ENCODE results near the gene PAGR1. TPM values are rescaled to one million over a fixed set of nuclear protein-coding genes. Genes with fewer than 3 reads are reported as not detected.
A peak's percentile ranks its signal among the peaks of the same experiment; 100 is the strongest.

PAGR1 gene
- total and polyA plus RNA-seq, 9 of the 15 experiments (the other 6 are each of a cell fraction or from before 2014, with no cell fraction given), result 1.4 to 58.2 (median 16.8) TPM

- TF ChIP-seq, protein P1, sequence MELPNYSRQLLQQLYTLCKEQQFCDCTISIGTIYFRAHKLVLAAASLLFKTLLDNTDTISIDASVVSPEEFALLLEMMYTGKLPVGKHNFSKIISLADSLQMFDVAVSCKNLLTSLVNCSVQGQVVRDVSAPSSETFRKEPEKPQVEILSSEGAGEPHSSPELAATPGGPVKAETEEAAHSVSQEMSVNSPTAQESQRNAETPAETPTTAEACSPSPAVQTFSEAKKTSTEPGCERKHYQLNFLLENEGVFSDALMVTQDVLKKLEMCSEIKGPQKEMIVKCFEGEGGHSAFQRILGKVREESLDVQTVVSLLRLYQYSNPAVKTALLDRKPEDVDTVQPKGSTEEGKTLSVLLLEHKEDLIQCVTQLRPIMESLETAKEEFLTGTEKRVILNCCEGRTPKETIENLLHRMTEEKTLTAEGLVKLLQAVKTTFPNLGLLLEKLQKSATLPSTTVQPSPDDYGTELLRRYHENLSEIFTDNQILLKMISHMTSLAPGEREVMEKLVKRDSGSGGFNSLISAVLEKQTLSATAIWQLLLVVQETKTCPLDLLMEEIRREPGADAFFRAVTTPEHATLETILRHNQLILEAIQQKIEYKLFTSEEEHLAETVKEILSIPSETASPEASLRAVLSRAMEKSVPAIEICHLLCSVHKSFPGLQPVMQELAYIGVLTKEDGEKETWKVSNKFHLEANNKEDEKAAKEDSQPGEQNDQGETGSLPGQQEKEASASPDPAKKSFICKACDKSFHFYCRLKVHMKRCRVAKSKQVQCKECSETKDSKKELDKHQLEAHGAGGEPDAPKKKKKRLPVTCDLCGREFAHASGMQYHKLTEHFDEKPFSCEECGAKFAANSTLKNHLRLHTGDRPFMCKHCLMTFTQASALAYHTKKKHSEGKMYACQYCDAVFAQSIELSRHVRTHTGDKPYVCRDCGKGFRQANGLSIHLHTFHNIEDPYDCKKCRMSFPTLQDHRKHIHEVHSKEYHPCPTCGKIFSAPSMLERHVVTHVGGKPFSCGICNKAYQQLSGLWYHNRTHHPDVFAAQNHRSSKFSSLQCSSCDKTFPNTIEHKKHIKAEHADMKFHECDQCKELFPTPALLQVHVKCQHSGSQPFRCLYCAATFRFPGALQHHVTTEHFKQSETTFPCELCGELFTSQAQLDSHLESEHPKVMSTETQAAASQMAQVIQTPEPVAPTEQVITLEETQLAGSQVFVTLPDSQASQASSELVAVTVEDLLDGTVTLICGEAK (IDR thresholded peaks at IDR 0.05), result 0 out of 2 replicates have a peak, but pooled peaks have one; percentile 18
- TF ChIP-seq, protein P1 (CRISPR knock-in tag; IDR thresholded peaks at IDR 0.05), result no peak
- peak in 1 of 2 experiments; percentile 90; a peak in 2 of 4 replicates for TF ChIP-seq KDM4B (IDR thresholded peaks at IDR 0.05; ENCODE audit: borderline replicate concordance in 2 of 2, low read depth in 1 of 2)
- peak in 1 of 2 experiments; percentile 34 for TF ChIP-seq AFF1 (IDR thresholded peaks at IDR 0.05; ENCODE audit: low read depth in 1 of 2, partially characterized antibody in 2 of 2)
- no peak for TF ChIP-seq ZNF277 (CRISPR knock-in tag; IDR thresholded peaks at IDR 0.05; ENCODE audit: borderline replicate concordance)
- TF ChIP-seq HES1 (IDR thresholded peaks at IDR 0.05; ENCODE audit: low read depth), result no peak; the same call in 1 of the 2 replicates
- TF ChIP-seq HNRNPL (IDR thresholded peaks at IDR 0.05; ENCODE audit: low read depth, low read length), result no peak
- TF ChIP-seq, protein P2, sequence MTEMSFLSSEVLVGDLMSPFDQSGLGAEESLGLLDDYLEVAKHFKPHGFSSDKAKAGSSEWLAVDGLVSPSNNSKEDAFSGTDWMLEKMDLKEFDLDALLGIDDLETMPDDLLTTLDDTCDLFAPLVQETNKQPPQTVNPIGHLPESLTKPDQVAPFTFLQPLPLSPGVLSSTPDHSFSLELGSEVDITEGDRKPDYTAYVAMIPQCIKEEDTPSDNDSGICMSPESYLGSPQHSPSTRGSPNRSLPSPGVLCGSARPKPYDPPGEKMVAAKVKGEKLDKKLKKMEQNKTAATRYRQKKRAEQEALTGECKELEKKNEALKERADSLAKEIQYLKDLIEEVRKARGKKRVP (CRISPR knock-in tag; IDR thresholded peaks at IDR 0.05), result peak; percentile 43; the same call in 1 of the 2 replicates
Observed at GRCh38 chr16:29805232-29806098, 10.5 kb upstream of the PAGR1 start (continued).

All from K562 (cell line).